CD14-positive monocyte (primary cell): Measurements from ENCODE around the gene TBCD. TPM values are rescaled to one million over a fixed set of nuclear protein-coding genes. Genes with fewer than 3 reads are reported as not detected.

Experiments used
- DNase-seq, 3 donors: peaks; one replicate each; pipeline ENCODE4 v3.0.0-alpha.2; 2011 to 2022
- H2AFZ ChIP-seq: 2 replicates; pipeline ENCODE4 v1.6.0; 2012; ENCODE audit warnings: mild to moderate bottlenecking, low read depth, low read length, inconsistent platforms; ENCODE audit not compliant: insufficient read depth, poor library complexity, severe bottlenecking
- H3K27ac ChIP-seq, 2 donors: 1 replicate in 1 of 2; 2 replicates in 1 of 2; pipeline ENCODE4 v1.5.1; 2012 to 2013; ENCODE audit warnings: low read length in 2 of 2, control low read depth in 1 of 2, inconsistent platforms in 1 of 2, low read depth in 1 of 2, mild to moderate bottlenecking in 1 of 2
- H3K27me3 ChIP-seq, 2 donors: one replicate each; pipeline versions ENCODE4 v1.6.0 to v1.6.1; 2011 to 2013; ENCODE audit warnings: low read length in 2 of 2; ENCODE audit not compliant: control insufficient read depth in 2 of 2, insufficient read depth in 2 of 2
- H3K36me3 ChIP-seq, 2 donors: replicated peaks in 1 of 2; 1 replicate in 1 of 2; 2 replicates in 1 of 2; pipeline versions ENCODE4 v1.5.1 to v1.6.1; 2012 to 2013; ENCODE audit warnings: low read length in 2 of 2, control low read depth in 1 of 2, inconsistent platforms in 1 of 2, mild to moderate bottlenecking in 1 of 2; ENCODE audit not compliant: insufficient read depth in 2 of 2, control insufficient read depth in 1 of 2
- H3K4me1 ChIP-seq, 2 donors: 1 replicate in 1 of 2; 2 replicates in 1 of 2; pipeline versions ENCODE4 v1.5.1 to v1.6.1; 2012 to 2013; ENCODE audit warnings: low read length in 2 of 2, control low read depth in 1 of 2, inconsistent platforms in 1 of 2, mild to moderate bottlenecking in 1 of 2, moderate library complexity in 1 of 2; ENCODE audit not compliant: insufficient read depth in 2 of 2, control insufficient read depth in 1 of 2
- H3K4me2 ChIP-seq: replicated peaks from 2 replicates; pipeline ENCODE3; 2012; ENCODE audit warnings: low read length, moderate library complexity, mild to moderate bottlenecking; ENCODE audit not compliant: poor library complexity, severe bottlenecking; ENCODE audit errors: extremely low read depth
- H3K4me3 ChIP-seq, 3 experiments: fragments of 200-600 bp in 1 of 3; sonication (generic) in 1 of 3; replicated peaks in 1 of 3; 1 replicate in 2 of 3; 2 replicates in 1 of 3; pipeline ENCODE4 v1.5.1; 2011 to 2013; ENCODE audit warnings: low read length in 3 of 3, mild to moderate bottlenecking in 3 of 3, control low read depth in 2 of 3, low read depth in 2 of 3, inconsistent platforms in 1 of 3, moderate library complexity in 1 of 3
- H3K79me2 ChIP-seq: 2 replicates; pipeline ENCODE4 v1.6.0; 2012; ENCODE audit warnings: mild to moderate bottlenecking, control low read depth, inconsistent platforms, low read length, moderate library complexity; ENCODE audit not compliant: insufficient read depth
- H3K9ac ChIP-seq: 2 replicates; pipeline ENCODE4 v1.6.0; 2017; ENCODE audit warnings: low read length, mild to moderate bottlenecking; ENCODE audit not compliant: insufficient read depth, poor library complexity, severe bottlenecking
- H3K9me3 ChIP-seq, 2 donors: replicated peaks in 1 of 2; 1 replicate in 1 of 2; 2 replicates in 1 of 2; pipeline versions ENCODE4 v1.5.1 to v1.6.1; 2012 to 2013; ENCODE audit warnings: low read length in 2 of 2, control low read depth in 1 of 2; ENCODE audit not compliant: control insufficient read depth in 1 of 2, insufficient read depth in 1 of 2
- H4K20me1 ChIP-seq: 2 replicates; pipeline ENCODE4 v1.6.0; 2012; ENCODE audit warnings: mild to moderate bottlenecking, low read length, control low read depth, moderate library complexity; ENCODE audit not compliant: insufficient read depth
- H3K27ac Mint-ChIP-seq, 7 donors: one replicate each; pipeline ENCODE4 v1.8.0; 2020; ENCODE audit warnings: mild to moderate bottlenecking in 7 of 7, mixed read lengths in 7 of 7, moderate library complexity in 6 of 7, inconsistent platforms in 2 of 7
- H3K27me3 Mint-ChIP-seq, 3 donors: one replicate each; pipeline ENCODE4 v1.8.0; 2021 to 2022; ENCODE audit warnings: low read depth in 3 of 3, mild to moderate bottlenecking in 3 of 3, mixed read lengths in 3 of 3, moderate library complexity in 3 of 3, inconsistent platforms in 1 of 3
- H3K36me3 Mint-ChIP-seq, 2 donors: one replicate each; pipeline ENCODE4 v1.8.0; 2020; ENCODE audit warnings: mixed read lengths in 2 of 2, inconsistent platforms in 1 of 2, mild to moderate bottlenecking in 1 of 2
- H3K4me1 Mint-ChIP-seq: one replicate; pipeline ENCODE4 v1.8.0; 2020; ENCODE audit warnings: mild to moderate bottlenecking, mixed read lengths
- H3K4me3 Mint-ChIP-seq, 2 donors: one replicate each; pipeline ENCODE4 v1.8.0; 2020; ENCODE audit warnings: mild to moderate bottlenecking in 2 of 2, mixed read lengths in 2 of 2, moderate library complexity in 1 of 2
- H3K9me3 Mint-ChIP-seq, 7 donors: one replicate each; pipeline ENCODE4 v1.8.0; 2020 to 2022; ENCODE audit warnings: mixed read lengths in 7 of 7, mild to moderate bottlenecking in 6 of 7, moderate library complexity in 6 of 7, inconsistent platforms in 2 of 7
- CTCF ChIP-seq: fragments of 200-600 bp; IDR thresholded peaks from one replicate; pipeline ENCODE4 v1.8.0; 2022; ENCODE audit warnings: antibody characterized with exemption, mild to moderate bottlenecking
- WGBS: methylation state at CpG from one replicate; pipeline ENCODE4 v1.1.5; 2013; ENCODE audit warnings: missing lambda C conversion rate; ENCODE audit not compliant: insufficient coverage; 5-methylcytosine and 5-hydroxymethylcytosine counted together
- intact Hi-C, 2 donors: fragments of 100-400 bp; cut with micrococcal nuclease; formaldehyde crosslinking; loops; one replicate each; pipeline versions ENCODE4 v1.15.0 to v1.15.1; 2023
- polyA plus RNA-seq, 3 donors: library from polyadenylated mRNA; depleted of rRNA in 1 of 3; unstranded in 2 of 3; stranded (reverse) in 1 of 3; fragments of 300-500 nt in 2 of 3; fragments of >200 nt in 1 of 3; fragmentation: Illumina TruSeq in 2 of 3; gene quantifications; 1 replicate in 2 of 3; 2 replicates in 1 of 3; pipeline ENCODE4 v1.2.3, GENCODE V29; 2012 to 2021

TBCD gene
- polyA plus RNA-seq, 3 donors: 54.7 to 74.0 (median 66.6) TPM

- intact Hi-C loops: no loop called here
- no peak overlapping the region for H3K4me2 ChIP-seq
- no peak for DNase-seq
- H3K27ac Mint-ChIP-seq: no peak overlapping the region
- H3K4me3 ChIP-seq: no peak overlapping the region
- H3K4me1 ChIP-seq: peaks cover 0 to 3% of the 10 kb centered on the region in 2 donors
- H3K36me3 ChIP-seq: peaks cover 35 to 60% of the 10 kb centered on the region in 2 donors
- H3K36me3 Mint-ChIP-seq: peaks cover 62 to 84% of the 10 kb centered on the region in 2 donors
- no peak overlapping the region for H2AFZ ChIP-seq
- H3K4me3 Mint-ChIP-seq: no peak overlapping the region
- peaks cover 6% of the 10 kb centered on the region for H3K4me1 Mint-ChIP-seq
- H3K9me3 ChIP-seq: no peaks in the 10 kb centered on the region
- no peak overlapping the region for H3K9ac ChIP-seq
- H3K27me3 ChIP-seq: no peaks in the 10 kb centered on the region
- TF ChIP-seq CTCF: no peak
- H3K9me3 Mint-ChIP-seq: no peaks in the 10 kb centered on the region
- H3K27ac ChIP-seq: no peak overlapping the region
- H3K79me2 ChIP-seq: no peaks in the 10 kb centered on the region
- no peaks in the 10 kb centered on the region for H4K20me1 ChIP-seq
- 96% methylated on average over 19 of the region's 19 CpGs for WGBS
- H3K27me3 Mint-ChIP-seq: peaks cover 0 to 1% (median 0%) of the 10 kb centered on the region in 3 donors
Measured at GRCh38 chr17:82922646-82923045, 170.8 kb downstream of the TBCD start.

- H3K27ac ChIP-seq: no peak overlapping the region
- no peak overlapping the region for H3K4me3 Mint-ChIP-seq
- no peak for DNase-seq
- H3K4me1 ChIP-seq: no peaks in the 10 kb centered on the region
- H3K4me3 ChIP-seq: no peak overlapping the region
- H3K79me2 ChIP-seq: no peaks in the 10 kb centered on the region
- no peak overlapping the region for H3K9ac ChIP-seq
- no peaks in the 10 kb centered on the region for H3K27me3 ChIP-seq
- H3K9me3 Mint-ChIP-seq: no peaks in the 10 kb centered on the region
- H3K9me3 ChIP-seq: no peaks in the 10 kb centered on the region
- no peak overlapping the region for H3K27ac Mint-ChIP-seq
- H3K4me1 Mint-ChIP-seq: no peaks in the 10 kb centered on the region
- intact Hi-C loops: no loop called here
- peaks cover 43 to 69% of the 10 kb centered on the region in 2 donors for H3K36me3 ChIP-seq
- H3K4me2 ChIP-seq: no peak overlapping the region
- peaks cover 66 to 85% of the 10 kb centered on the region in 2 donors for H3K36me3 Mint-ChIP-seq
- H4K20me1 ChIP-seq: no peaks in the 10 kb centered on the region
- H2AFZ ChIP-seq: no peak overlapping the region
- H3K27me3 Mint-ChIP-seq: peaks cover 0 to 1% (median 0%) of the 10 kb centered on the region in 3 donors
- WGBS: 81% methylated on average over 24 of the region's 25 CpGs
- TF ChIP-seq CTCF: no peak
Measured at GRCh38 chr17:82923366-82924113, 171.7 kb downstream of the TBCD start.
